CD4-positive, alpha-beta T cell (primary cell): Measurements from ENCODE around the gene STRADA. TPM values are rescaled to one million over a fixed set of nuclear protein-coding genes. Genes with fewer than 3 reads are reported as not detected.

Source experiments
- ATAC-seq: fragments of 200-7000 bp; cut with Tn5 transposase; one replicate; pipeline ENCODE4 v1.10.0; 2022; ENCODE audit warnings: mild to moderate bottlenecking; ENCODE audit not compliant: poor library complexity
- CTCF ChIA-PET: fragments of 350-600 bp; sonication (Branson Sonifier 250); formaldehyde crosslinking; loops from one replicate; lab custom pipeline; 2021; ENCODE audit warnings: antibody characterized with exemption, inconsistent platforms; lab: Charles Lee
- POLR2A ChIA-PET: fragments of 350-600 bp; sonication (Branson Sonifier 250); formaldehyde crosslinking; loops from one replicate; lab custom pipeline; 2021; ENCODE audit warnings: antibody characterized with exemption, inconsistent platforms; lab: Charles Lee
- DNase-seq, 14 experiments: peaks; one replicate each; pipeline ENCODE4 v3.0.0-alpha.2; 2013 to 2020; ENCODE audit warnings: mixed read lengths in 2 of 14
- H3K27ac ChIP-seq, 2 donors: one replicate each; pipeline versions ENCODE4 v1.5.1 to v1.7.0; 2013; ENCODE audit warnings: low read length in 2 of 2, low read depth in 1 of 2, mild to moderate bottlenecking in 1 of 2
- H3K27me3 ChIP-seq, 2 experiments: 1 replicate in 1 of 2; 2 replicates in 1 of 2; pipeline versions ENCODE4 v1.6.1 to v1.7.0; 2013; ENCODE audit warnings: low read length in 2 of 2, control low read depth in 1 of 2, mild to moderate bottlenecking in 1 of 2, moderate library complexity in 1 of 2; ENCODE audit not compliant: insufficient read depth in 2 of 2, control insufficient read depth in 1 of 2
- H3K36me3 ChIP-seq: one replicate; pipeline ENCODE4 v1.6.1; 2013; ENCODE audit warnings: low read length, control low read depth; ENCODE audit not compliant: insufficient read depth
- H3K4me1 ChIP-seq: one replicate; pipeline ENCODE4 v1.6.1; 2013; ENCODE audit warnings: low read length, control low read depth; ENCODE audit not compliant: insufficient read depth
- H3K4me3 ChIP-seq: one replicate; pipeline ENCODE4 v1.5.1; 2013; ENCODE audit warnings: mild to moderate bottlenecking, low read length, moderate library complexity
- H3K9me3 ChIP-seq, 2 experiments: 1 replicate in 1 of 2; 2 replicates in 1 of 2; pipeline versions ENCODE4 v1.6.1 to v1.7.0; 2013; ENCODE audit warnings: low read length in 2 of 2, mild to moderate bottlenecking in 2 of 2, control low read depth in 1 of 2, moderate library complexity in 1 of 2; ENCODE audit not compliant: control insufficient read depth in 1 of 2, insufficient read depth in 1 of 2
- H3K27ac Mint-ChIP-seq: one replicate; pipeline ENCODE4 v1.8.0; 2020; ENCODE audit warnings: mixed read lengths
- H3K27me3 Mint-ChIP-seq: one replicate; pipeline ENCODE4 v1.8.0; 2021; ENCODE audit warnings: mixed read lengths
- H3K36me3 Mint-ChIP-seq: one replicate; pipeline ENCODE4 v1.8.0; 2021; ENCODE audit warnings: low read depth, mixed read lengths
- H3K4me1 Mint-ChIP-seq: one replicate; pipeline ENCODE4 v1.8.0; 2021; ENCODE audit warnings: low read depth, mixed read lengths
- H3K4me3 Mint-ChIP-seq: one replicate; pipeline ENCODE4 v1.8.0; 2020; ENCODE audit warnings: mild to moderate bottlenecking, mixed read lengths
- H3K9me3 Mint-ChIP-seq: one replicate; pipeline ENCODE4 v1.8.0; 2020; ENCODE audit warnings: mixed read lengths
- CTCF ChIP-seq: fragments of 200-600 bp; IDR thresholded peaks from one replicate; pipeline ENCODE4 v1.8.0; 2022; ENCODE audit warnings: antibody characterized with exemption, mild to moderate bottlenecking
- intact Hi-C, 2 experiments: fragments of 100-400 bp; cut with DNase I in 1 of 2; cut with micrococcal nuclease in 1 of 2; formaldehyde crosslinking; loops; one replicate each; pipeline versions ENCODE4 v1.15.1 to v1.9.0; 2023 to 2025; cut with DNase I, micrococcal nuclease
- total RNA-seq, 174 experiments: library from RNA in 2 of 174; stranded (reverse) in 2 of 174; gene quantifications; one replicate each; pipeline ENCODE4 v1.2.3 and lab custom pipeline; 2021 to 2026

STRADA gene
- total RNA-seq, 2 experiments from 2014 or later = 50.9 to 51.0 TPM

- Histone ChIP-seq H3K9me3 (no peaks in the 10 kb centered on the region), H3K27ac (no peak overlapping the region), H3K36me3 (peaks cover 49% of the 10 kb centered on the region), H3K4me3 (no peak overlapping the region), H3K4me1 (peaks cover 36% of the 10 kb centered on the region), H3K27me3 (no peaks in the 10 kb centered on the region)
- ATAC-seq (no peak), DNase-seq (no peak)
- Mint-ChIP-seq H3K27ac (peak overlapping the region; percentile 14), H3K36me3 (peaks cover 61% of the 10 kb centered on the region), H3K27me3 (no peaks in the 10 kb centered on the region), H3K9me3 (no peaks in the 10 kb centered on the region), H3K4me3 (no peak overlapping the region), H3K4me1 (peaks cover 74% of the 10 kb centered on the region)
- ChIA-PET POLR2A (interaction anchor here (1.4 kb wide), 1 partner anchor 24 kb away, joined by 3 read pairs; no protein-coding TSS in a partner anchor), CTCF (no interaction called here)
- no peak for TF ChIP-seq CTCF
- intact Hi-C loops = no loop called here
These were observed 39.3 kb upstream of the STRADA start for GRCh38 chr17:63780928-63781327.

DNA sequence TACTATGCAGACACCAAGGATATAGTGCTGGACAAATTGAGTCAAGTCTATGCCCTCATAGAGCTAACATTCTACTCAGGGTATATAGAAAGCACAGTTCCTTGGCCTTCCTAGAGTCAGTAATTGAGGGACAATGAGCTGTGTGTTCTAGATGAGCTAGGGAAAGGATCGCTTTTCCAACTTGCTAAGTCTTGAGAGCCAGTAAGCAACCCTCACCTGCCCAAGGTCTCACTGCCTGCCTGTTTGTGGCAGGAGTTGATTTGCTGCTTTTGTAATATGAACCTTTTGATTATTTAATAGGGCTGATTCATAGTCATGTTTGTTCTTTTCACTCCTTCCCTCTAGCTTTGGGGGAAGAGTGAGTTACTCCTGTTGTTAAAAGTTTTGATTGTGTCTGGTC lies 38.9 kb upstream of the STRADA start:
- CTCF ChIA-PET = no interaction called here

GRCh38 chr17:63775420-63775819 lies 33.8 kb upstream of the STRADA start:
- H3K4me3 Mint-ChIP-seq = peak overlapping the region; percentile 99
- ChIA-PET POLR2A (interaction anchor here (0.8 to 6.2 kb wide), 8 partner anchors 8 to 731 kb away, joined by 3 to 276 read pairs (median 43); partner anchors contain the start of genes CEP95, DDX5, FTSJ3 and LIMD2), CTCF (interaction anchor here (1.3 to 3.3 kb wide), 4 partner anchors 28 to 77 kb away, joined by 3 to 11 read pairs (median 6); no protein-coding TSS in a partner anchor)
- Histone ChIP-seq H3K36me3 (peaks cover 32% of the 10 kb centered on the region), H3K4me3 (peak overlapping the region; percentile 67), H3K27ac (peak overlapping the region in 1 of 2 donors; percentile 6), H3K27me3 (no peaks in the 10 kb centered on the region), H3K9me3 (no peaks in the 10 kb centered on the region), H3K4me1 (peaks cover 60% of the 10 kb centered on the region)
- H3K9me3 Mint-ChIP-seq = no peaks in the 10 kb centered on the region
- DNase-seq (no peak), ATAC-seq (no peak)
- peaks cover 49% of the 10 kb centered on the region for H3K36me3 Mint-ChIP-seq
- no peaks in the 10 kb centered on the region for H3K27me3 Mint-ChIP-seq
- TF ChIP-seq CTCF = no peak
- H3K4me1 Mint-ChIP-seq = peaks cover 83% of the 10 kb centered on the region
- intact Hi-C loops = loop anchor here in 1 of 2 experiments (10.0 kb wide), 2 partner anchors 249 to 719 kb away; partner anchors contain the start of genes ICAM2 and POLG2
- H3K27ac Mint-ChIP-seq = peak overlapping the region; percentile 97

More for the DNA sequence above, 38.9 kb upstream of the STRADA start:
- POLR2A ChIA-PET = no interaction called here
- H3K27me3 Mint-ChIP-seq = no peaks in the 10 kb centered on the region
- H3K4me1 ChIP-seq = peaks cover 37% of the 10 kb centered on the region
- TF ChIP-seq CTCF = no peak
- peak overlapping the region; percentile 14 for H3K27ac Mint-ChIP-seq
- peaks cover 46% of the 10 kb centered on the region for H3K36me3 ChIP-seq
- ATAC-seq (no peak), DNase-seq (no peak)
- intact Hi-C loops = no loop called here
- no peaks in the 10 kb centered on the region for H3K9me3 ChIP-seq
- no peaks in the 10 kb centered on the region for H3K9me3 Mint-ChIP-seq
- peaks cover 57% of the 10 kb centered on the region for H3K36me3 Mint-ChIP-seq
- no peak overlapping the region for H3K27ac ChIP-seq
- H3K4me3 ChIP-seq = no peak overlapping the region
- H3K4me3 Mint-ChIP-seq = no peak overlapping the region
- peaks cover 74% of the 10 kb centered on the region for H3K4me1 Mint-ChIP-seq
- no peaks in the 10 kb centered on the region for H3K27me3 ChIP-seq
